Stimulated activated CD8-positive, alpha-beta memory T cell treated with anti-CD3 and anti-CD28 coated beads, Interleukin-4, amount 100 ng/mL, for 48 hours (primary cell): ENCODE results near the gene RAB8B.

Experiments
- DNase-seq: peaks from one replicate; pipeline ENCODE4 v3.0.0-alpha.2; 2020

RAB8B gene

GRCh38 chr15:63238796-63239195, 49.4 kb downstream of the RAB8B start:
- peak; percentile 49 for DNase-seq

GRCh38 chr15:63240109-63240508, 50.7 kb downstream of the RAB8B start:
- no peak for DNase-seq

GRCh38 chr15:63241316-63241715, 51.9 kb downstream of the RAB8B start:
- no peak for DNase-seq

GRCh38 chr15:63243101-63243500, 53.7 kb downstream of the RAB8B start:
- no peak for DNase-seq

GRCh38 chr15:63243776-63244175, 54.4 kb downstream of the RAB8B start:
- no peak for DNase-seq

- no peak for DNase-seq
These were observed 55.0 kb downstream of the RAB8B start for GRCh38 chr15:63244399-63244798.

- DNase-seq, result no peak
These were observed 55.7 kb downstream of the RAB8B start for GRCh38 chr15:63244976-63245645.

GRCh38 chr15:63246691-63247469, 57.5 kb downstream of the RAB8B start:
- DNase-seq, result no peak

- DNase-seq, result no peak
These were observed 61.0 kb downstream of the RAB8B start for GRCh38 chr15:63250312-63250965.

GRCh38 chr15:63251701-63252100, 62.3 kb downstream of the RAB8B start:
- no peak for DNase-seq

GRCh38 chr15:63252292-63252691, 62.9 kb downstream of the RAB8B start:
- no peak for DNase-seq

- no peak for DNase-seq
These were observed 65.6 kb downstream of the RAB8B start for GRCh38 chr15:63254991-63255390.

GRCh38 chr15:63255489-63255990, 66.1 kb downstream of the RAB8B start:
- no peak for DNase-seq

- no peak for DNase-seq
These were observed 67.2 kb downstream of the RAB8B start for GRCh38 chr15:63256433-63257274.

GRCh38 chr15:63258658-63259057, 69.3 kb downstream of the RAB8B start:
- no peak for DNase-seq

GRCh38 chr15:63260791-63261190, 71.4 kb downstream of the RAB8B start:
- no peak for DNase-seq

- no peak for DNase-seq
These were observed 71.9 kb downstream of the RAB8B start for GRCh38 chr15:63261311-63261710.

- DNase-seq, result no peak
These were observed 74.1 kb downstream of the RAB8B start for GRCh38 chr15:63263519-63263918.

GRCh38 chr15:63264688-63265293, 75.4 kb downstream of the RAB8B start:
- DNase-seq, result no peak

- DNase-seq, result no peak
These were observed 85.0 kb downstream of the RAB8B start for GRCh38 chr15:63274427-63274826.

- no peak for DNase-seq
These were observed 87.1 kb downstream of the RAB8B start for GRCh38 chr15:63276342-63277037.
